T-helper 1 cell treated with Interleukin-12 subunit alpha and Interleukin-12 subunit beta and Interleukin-4 antibody, amounts not matched to agents 30 μg/mL and 1 μg/mL, for 36 hours (primary cell): Measurements from ENCODE around the gene NEDD4L.
"Not testable (repeated sequence)": the region's sequence is repeated elsewhere in the genome, so short reads cannot be mapped to it uniquely, and the experiment has no call there.

Experiments used
- H3K27ac Mint-ChIP-seq: one replicate; pipeline ENCODE4 v1.8.0; 2021; ENCODE audit warnings: mild to moderate bottlenecking, mixed read lengths
- H3K27me3 Mint-ChIP-seq: one replicate; pipeline ENCODE4 v1.8.0; 2021; ENCODE audit warnings: low read depth, mixed read lengths
- H3K36me3 Mint-ChIP-seq: one replicate; pipeline ENCODE4 v1.8.0; 2021; ENCODE audit warnings: low read depth, mixed read lengths
- H3K4me1 Mint-ChIP-seq: one replicate; pipeline ENCODE4 v1.8.0; 2021; ENCODE audit warnings: low read depth, mixed read lengths
- H3K4me3 Mint-ChIP-seq: one replicate; pipeline ENCODE4 v1.8.0; 2021; ENCODE audit warnings: mild to moderate bottlenecking, moderate library complexity, mixed read lengths
- H3K9me3 Mint-ChIP-seq: one replicate; pipeline ENCODE4 v1.8.0; 2021; ENCODE audit warnings: mixed read lengths

The NEDD4L gene

GRCh38 chr18:58042826-58043490 is 1.1 kb upstream of the NEDD4L start:
- no peaks in the 10 kb centered on the region for H3K9me3 Mint-ChIP-seq
- no peaks in the 10 kb centered on the region for H3K36me3 Mint-ChIP-seq
- peaks cover 64% of the 10 kb centered on the region for H3K27me3 Mint-ChIP-seq
- peak overlapping the region; percentile 67 for H3K27ac Mint-ChIP-seq
- H3K4me1 Mint-ChIP-seq: peaks cover 23% of the 10 kb centered on the region
- peak overlapping the region; percentile 83 for H3K4me3 Mint-ChIP-seq

DNA sequence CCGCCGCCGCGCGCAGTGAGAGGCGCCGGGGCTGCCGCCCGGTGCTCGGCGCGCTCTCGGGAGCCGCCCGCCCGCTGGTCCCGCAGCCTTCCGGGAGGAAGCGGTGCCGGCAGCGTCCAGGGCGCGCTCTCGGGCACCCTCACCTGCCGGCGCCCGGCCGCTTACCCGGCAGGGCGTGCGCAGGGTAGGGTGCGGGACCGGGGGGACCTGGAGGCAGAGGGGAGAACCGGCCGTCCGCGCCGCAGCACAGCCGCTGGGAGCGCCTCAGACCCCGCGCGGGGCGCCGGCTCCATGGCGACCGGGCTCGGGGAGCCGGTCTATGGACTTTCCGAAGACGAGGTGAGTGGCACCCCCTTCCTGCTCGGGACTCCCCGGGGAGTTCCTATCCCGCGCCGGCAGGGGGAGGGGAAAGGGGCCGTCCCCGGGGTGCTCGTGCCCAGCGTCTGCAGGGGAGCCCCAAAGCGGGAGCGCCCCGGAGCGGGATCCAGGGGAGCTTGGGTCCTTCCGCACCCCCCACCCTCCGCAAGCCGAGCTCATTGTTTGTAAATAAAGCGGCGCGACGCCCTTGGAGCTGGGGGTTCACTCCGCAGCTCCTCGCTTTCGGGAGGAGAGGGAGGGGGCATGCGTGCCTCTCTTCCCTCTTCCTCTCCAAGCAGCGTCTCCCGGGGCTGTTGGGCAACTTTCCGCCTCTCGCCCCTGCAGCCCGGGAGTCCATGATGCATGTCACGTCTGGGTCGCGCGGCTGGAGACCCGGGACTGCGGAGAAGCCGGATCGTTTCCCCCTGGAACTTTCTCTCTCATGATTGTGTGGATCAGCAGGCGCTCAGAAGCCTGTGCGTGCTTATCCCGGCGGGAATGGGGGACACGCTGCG is 580 bp downstream of the NEDD4L start:
- Mint-ChIP-seq H3K4me1 (peaks cover 23% of the 10 kb centered on the region), H3K27me3 (peaks cover 55% of the 10 kb centered on the region), H3K9me3 (no peaks in the 10 kb centered on the region), H3K36me3 (no peaks in the 10 kb centered on the region), H3K27ac (no peak overlapping the region), H3K4me3 (peak overlapping the region; percentile 86)

- peaks cover 55% of the 10 kb centered on the region for H3K27me3 Mint-ChIP-seq
- H3K27ac Mint-ChIP-seq: no peak overlapping the region
- H3K4me3 Mint-ChIP-seq: peak overlapping the region; percentile 86
- H3K4me1 Mint-ChIP-seq: peaks cover 23% of the 10 kb centered on the region
- no peaks in the 10 kb centered on the region for H3K36me3 Mint-ChIP-seq
- H3K9me3 Mint-ChIP-seq: no peaks in the 10 kb centered on the region
Observed at GRCh38 chr18:58045242-58046092, 1.4 kb downstream of the NEDD4L start.

GRCh38 chr18:58046093-58046793 is 2.2 kb downstream of the NEDD4L start:
- Mint-ChIP-seq H3K4me1 (peaks cover 23% of the 10 kb centered on the region), H3K27me3 (peaks cover 55% of the 10 kb centered on the region), H3K9me3 (no peaks in the 10 kb centered on the region), H3K27ac (no peak overlapping the region), H3K4me3 (peak overlapping the region; percentile 86), H3K36me3 (no peaks in the 10 kb centered on the region)

- Mint-ChIP-seq H3K4me3 (no peak overlapping the region), H3K9me3 (no peaks in the 10 kb centered on the region), H3K36me3 (no peaks in the 10 kb centered on the region), H3K27me3 (peaks cover 51% of the 10 kb centered on the region), H3K27ac (no peak overlapping the region), H3K4me1 (peaks cover 20% of the 10 kb centered on the region)
Observed at GRCh38 chr18:58046794-58047555, 2.9 kb downstream of the NEDD4L start.

DNA sequence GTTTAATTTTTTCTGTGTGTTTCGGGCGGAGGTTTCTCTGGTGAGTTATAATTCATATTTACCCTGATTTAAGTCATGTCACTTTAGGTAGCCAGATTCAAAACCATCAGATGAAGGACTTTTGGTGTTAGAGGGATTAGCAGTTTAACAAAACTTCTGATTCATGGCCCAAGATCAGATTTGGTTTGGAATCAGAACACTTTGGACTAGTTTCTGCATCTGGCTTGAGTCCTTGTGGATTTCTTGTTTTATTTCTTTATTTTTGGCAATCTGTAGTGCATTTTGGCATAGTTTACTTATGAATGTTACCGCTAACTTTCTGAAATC is 3.5 kb downstream of the NEDD4L start:
- H3K4me1 Mint-ChIP-seq: peaks cover 20% of the 10 kb centered on the region
- H3K36me3 Mint-ChIP-seq: no peaks in the 10 kb centered on the region
- H3K9me3 Mint-ChIP-seq: no peaks in the 10 kb centered on the region

DNA sequence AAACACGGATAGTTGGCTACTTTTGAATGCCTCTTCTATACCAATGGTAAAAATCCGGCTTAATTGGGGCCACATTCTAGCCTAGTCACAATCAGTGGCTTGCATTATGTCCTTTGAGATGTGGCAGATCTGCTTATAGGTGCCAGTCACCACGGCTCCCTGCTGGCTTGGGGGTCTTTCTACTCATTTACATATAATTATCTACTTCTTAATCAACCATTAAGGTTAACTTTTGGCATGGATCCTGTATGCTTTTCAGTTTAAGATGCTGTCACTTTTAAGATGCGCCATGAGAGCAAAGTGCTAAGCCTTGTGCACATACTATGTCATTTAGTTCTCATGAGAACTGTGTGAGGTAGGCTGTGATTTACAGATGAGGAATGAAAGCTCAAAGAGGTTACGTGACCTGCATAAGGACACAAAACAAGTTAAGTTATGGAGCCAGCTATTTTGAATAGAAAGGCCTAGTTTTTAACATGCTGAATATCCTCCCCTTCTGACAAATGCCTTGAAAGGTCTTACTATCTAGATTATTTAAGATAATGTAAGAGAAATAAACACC is 4.1 kb downstream of the NEDD4L start:
- Mint-ChIP-seq H3K27me3 (peaks cover 40% of the 10 kb centered on the region), H3K9me3 (no peaks in the 10 kb centered on the region), H3K4me3 (no peak overlapping the region), H3K27ac (no peak overlapping the region), H3K4me1 (peaks cover 15% of the 10 kb centered on the region), H3K36me3 (no peaks in the 10 kb centered on the region)

More for the DNA sequence above, 3.5 kb downstream of the NEDD4L start:
- Mint-ChIP-seq H3K4me3 (no peak overlapping the region), H3K27ac (no peak overlapping the region), H3K27me3 (peaks cover 46% of the 10 kb centered on the region)

- H3K27ac Mint-ChIP-seq: no peak overlapping the region
- no peaks in the 10 kb centered on the region for H3K36me3 Mint-ChIP-seq
- H3K27me3 Mint-ChIP-seq: peaks cover 35% of the 10 kb centered on the region
- peaks cover 11% of the 10 kb centered on the region for H3K4me1 Mint-ChIP-seq
- H3K9me3 Mint-ChIP-seq: no peaks in the 10 kb centered on the region
- no peak overlapping the region for H3K4me3 Mint-ChIP-seq
Observed at GRCh38 chr18:58049000-58049688, 5.1 kb downstream of the NEDD4L start.

DNA sequence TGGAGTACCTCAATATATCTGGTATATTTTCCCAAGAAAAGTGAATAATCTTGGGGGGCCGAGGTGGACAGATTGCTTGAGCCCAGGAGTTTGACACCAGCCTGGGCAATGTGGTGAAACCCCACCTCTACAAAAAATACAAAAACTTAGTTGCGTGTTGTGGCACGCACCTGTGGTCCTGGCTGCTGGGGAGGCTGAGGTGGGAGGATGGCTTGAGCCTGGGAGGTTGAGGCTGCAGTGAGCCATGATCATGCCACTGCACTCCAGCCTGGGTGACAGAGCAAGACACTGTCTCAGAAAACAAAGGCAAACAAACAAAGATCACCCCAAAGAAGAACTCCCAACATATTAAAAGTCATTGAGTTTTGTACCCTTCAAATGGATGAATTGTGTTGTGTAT is 6.9 kb downstream of the NEDD4L start:
- not testable (repeated sequence) for H3K27ac Mint-ChIP-seq, H3K4me3 Mint-ChIP-seq, H3K36me3 Mint-ChIP-seq, H3K9me3 Mint-ChIP-seq, H3K4me1 Mint-ChIP-seq
- H3K27me3 Mint-ChIP-seq: peaks cover 23% of the 10 kb centered on the region

DNA sequence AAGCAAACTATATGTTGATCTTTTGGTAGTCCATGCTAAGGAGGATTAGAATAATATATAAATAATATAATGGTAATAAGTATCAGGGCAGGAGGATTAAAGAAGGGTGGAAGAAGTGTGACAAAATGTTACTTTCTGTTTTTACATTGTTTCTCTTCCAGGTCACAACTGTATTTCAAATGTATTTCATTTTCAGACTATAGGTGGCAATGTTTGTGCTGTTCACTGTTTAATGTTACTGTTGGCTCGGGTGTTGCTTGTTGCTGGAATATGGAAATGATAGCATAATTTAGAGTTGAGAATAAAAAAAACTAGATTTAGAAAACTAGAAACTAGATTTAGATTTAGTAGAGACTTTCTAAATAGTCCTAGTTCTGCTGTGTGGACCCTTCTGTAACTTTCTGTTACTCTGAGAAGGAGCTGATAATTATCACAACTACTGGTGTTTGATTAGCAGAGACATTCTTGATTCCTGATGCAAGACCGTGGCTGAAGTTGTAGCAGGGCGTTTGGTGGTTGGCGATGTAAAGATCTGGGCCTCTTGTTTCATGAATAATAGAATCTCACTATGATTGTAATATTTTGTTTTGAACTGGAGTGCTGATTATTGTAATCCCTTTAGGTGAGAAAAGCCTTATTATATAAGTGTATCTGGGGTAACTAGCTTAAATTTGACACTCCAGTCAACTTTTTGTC is 7.9 kb downstream of the NEDD4L start:
- Mint-ChIP-seq H3K9me3 (no peaks in the 10 kb centered on the region), H3K4me1 (no peaks in the 10 kb centered on the region), H3K27me3 (peaks cover 13% of the 10 kb centered on the region), H3K27ac (no peak overlapping the region), H3K4me3 (no peak overlapping the region), H3K36me3 (no peaks in the 10 kb centered on the region)

GRCh38 chr18:58052960-58053359 is 8.9 kb downstream of the NEDD4L start:
- Mint-ChIP-seq H3K27ac (no peak overlapping the region), H3K27me3 (peaks cover 3% of the 10 kb centered on the region), H3K4me3 (no peak overlapping the region), H3K9me3 (no peaks in the 10 kb centered on the region), H3K4me1 (no peaks in the 10 kb centered on the region), H3K36me3 (no peaks in the 10 kb centered on the region)

DNA sequence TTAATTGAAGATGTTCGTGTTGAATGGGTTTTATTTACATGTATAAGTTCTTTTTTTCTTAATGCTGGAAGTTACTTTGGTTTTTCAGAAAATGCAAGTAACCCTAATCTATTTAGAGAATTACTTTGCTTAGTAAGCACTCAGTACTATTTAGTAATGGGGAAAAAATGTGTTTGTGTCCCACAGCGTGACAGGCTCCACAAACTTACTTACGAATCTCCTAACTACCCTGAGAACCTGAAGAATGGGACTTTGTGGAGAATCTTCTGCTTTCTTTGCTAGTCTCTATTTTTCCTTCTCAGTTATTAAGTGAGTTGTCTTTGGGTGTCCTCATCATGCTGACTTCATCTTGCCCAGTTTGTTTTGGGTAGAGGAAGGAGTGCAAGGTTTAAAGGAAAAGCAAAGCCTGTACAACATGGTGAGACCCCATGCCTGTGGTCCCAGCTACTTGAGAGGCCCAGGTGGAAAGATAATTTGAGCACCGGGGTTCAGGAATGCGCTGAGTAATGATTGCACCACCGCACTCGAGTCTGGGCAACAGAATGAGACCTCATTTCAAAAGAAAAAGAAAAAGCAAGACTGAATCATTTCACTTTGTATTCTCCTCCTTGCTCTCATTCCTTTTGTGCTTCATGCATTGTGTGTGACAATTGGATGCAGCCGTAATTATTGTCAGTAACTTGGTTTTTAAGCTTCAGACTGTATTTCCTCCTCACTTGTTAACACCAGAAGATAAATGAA is 10.2 kb downstream of the NEDD4L start:
- H3K27me3 Mint-ChIP-seq: no peaks in the 10 kb centered on the region
- no peaks in the 10 kb centered on the region for H3K36me3 Mint-ChIP-seq
- no peaks in the 10 kb centered on the region for H3K4me1 Mint-ChIP-seq
- H3K9me3 Mint-ChIP-seq: no peaks in the 10 kb centered on the region
- no peak overlapping the region for H3K27ac Mint-ChIP-seq
- no peak overlapping the region for H3K4me3 Mint-ChIP-seq
